ENCODE results near the gene TESMIN.

The TESMIN gene

DNA sequence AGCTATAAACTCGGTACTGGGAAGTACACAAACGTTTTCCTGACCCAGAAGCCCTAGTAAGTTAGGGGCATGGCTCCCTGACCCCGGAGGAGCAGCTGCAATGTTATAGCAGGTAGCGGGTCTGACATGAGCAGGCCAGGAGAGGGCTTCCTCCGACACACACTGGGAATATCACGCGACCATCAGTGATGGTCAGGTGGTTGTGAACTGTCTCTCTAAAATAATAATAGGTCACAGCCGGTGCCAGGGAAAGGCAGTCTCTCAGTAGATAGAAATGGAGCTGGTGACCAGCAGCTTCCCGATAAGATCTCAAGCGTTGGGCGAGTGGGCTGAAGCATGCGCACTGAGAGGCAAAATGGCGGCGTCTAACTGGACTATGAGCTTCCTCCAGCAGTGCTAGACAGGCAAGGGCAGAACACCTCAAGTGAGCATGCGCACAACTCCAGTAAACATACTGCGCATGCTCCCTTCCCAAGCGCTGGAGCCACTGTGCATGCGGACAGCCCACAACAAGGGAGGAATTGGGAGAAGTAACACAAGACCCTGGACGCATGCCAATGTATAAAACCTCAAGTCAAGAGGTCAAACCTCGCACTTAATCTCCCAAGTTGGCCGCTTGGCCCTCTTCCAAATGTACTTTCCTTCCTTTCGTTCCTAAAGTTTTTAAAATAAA, 22.3 kb upstream of the TESMIN start:
- no peak for DNase-seq (ENCODE audit: low spot score)
- in situ Hi-C loops (cut with MboI; ENCODE audit: low pct_unique_long_range_greater_than_20kb, low sequenced_read_pairs, unreplicated experiment) = no loop called here
- TF ChIP-seq, protein P1, sequence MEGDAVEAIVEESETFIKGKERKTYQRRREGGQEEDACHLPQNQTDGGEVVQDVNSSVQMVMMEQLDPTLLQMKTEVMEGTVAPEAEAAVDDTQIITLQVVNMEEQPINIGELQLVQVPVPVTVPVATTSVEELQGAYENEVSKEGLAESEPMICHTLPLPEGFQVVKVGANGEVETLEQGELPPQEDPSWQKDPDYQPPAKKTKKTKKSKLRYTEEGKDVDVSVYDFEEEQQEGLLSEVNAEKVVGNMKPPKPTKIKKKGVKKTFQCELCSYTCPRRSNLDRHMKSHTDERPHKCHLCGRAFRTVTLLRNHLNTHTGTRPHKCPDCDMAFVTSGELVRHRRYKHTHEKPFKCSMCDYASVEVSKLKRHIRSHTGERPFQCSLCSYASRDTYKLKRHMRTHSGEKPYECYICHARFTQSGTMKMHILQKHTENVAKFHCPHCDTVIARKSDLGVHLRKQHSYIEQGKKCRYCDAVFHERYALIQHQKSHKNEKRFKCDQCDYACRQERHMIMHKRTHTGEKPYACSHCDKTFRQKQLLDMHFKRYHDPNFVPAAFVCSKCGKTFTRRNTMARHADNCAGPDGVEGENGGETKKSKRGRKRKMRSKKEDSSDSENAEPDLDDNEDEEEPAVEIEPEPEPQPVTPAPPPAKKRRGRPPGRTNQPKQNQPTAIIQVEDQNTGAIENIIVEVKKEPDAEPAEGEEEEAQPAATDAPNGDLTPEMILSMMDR (IDR thresholded peaks at IDR 0.05; ENCODE audit: extremely low read depth, insufficient read depth, missing control alignments) = no peak

DNA sequence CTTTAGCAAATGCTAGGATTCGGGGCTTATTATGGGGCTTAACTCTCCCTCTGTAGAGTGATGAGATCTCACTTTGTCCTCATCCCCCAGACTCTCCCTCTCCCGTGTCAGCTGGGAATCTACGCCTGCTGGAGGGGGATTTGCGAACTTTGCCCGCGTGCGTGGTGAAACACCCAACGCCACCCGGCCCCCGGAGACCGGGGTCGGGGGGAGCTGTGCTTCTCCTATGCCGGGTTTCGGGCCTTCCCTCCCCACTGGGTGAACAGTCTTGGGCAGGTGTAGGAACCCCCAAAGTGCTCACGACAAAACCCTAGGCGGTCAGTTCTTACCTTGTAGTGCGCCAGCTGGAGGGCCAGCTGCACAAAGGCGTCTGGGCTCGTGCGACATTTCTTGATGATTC, 21.6 kb upstream of the TESMIN start:
- in situ Hi-C loops (cut with MboI; ENCODE audit: low pct_unique_long_range_greater_than_20kb, low sequenced_read_pairs, unreplicated experiment) = no loop called here
- TF ChIP-seq, protein P1 (IDR thresholded peaks at IDR 0.05; ENCODE audit: extremely low read depth, insufficient read depth, missing control alignments) = no peak
- no peak for DNase-seq (ENCODE audit: low spot score)

GRCh38 chr11:68770781-68771180, 19.5 kb upstream of the TESMIN start:
- TF ChIP-seq, protein P1 (IDR thresholded peaks at IDR 0.05; ENCODE audit: extremely low read depth, insufficient read depth, missing control alignments) = no peak
- DNase-seq (ENCODE audit: low spot score) = no peak
- in situ Hi-C loops (cut with MboI; ENCODE audit: low pct_unique_long_range_greater_than_20kb, low sequenced_read_pairs, unreplicated experiment) = no loop called here

DNA sequence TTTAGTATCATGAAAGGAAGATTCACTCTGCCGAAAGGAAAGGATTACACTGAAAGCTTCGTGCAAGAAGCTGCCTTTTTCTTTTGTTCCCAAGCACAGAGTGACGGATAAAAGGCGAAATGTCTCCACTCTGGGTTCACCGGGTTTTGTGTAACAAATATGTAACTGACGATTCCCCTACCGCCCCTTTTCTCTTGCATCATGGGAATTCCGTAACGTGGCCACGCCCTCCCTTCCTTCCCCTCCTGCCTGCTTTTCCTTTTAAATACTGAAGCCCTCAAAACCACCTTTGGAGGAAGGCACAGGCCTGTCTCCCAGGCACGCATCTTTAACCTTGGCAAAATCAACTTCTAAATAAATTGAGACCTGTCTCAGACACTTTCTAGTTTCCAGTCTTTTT, 16.4 kb upstream of the TESMIN start:
- TF ChIP-seq, protein P1 (IDR thresholded peaks at IDR 0.05; ENCODE audit: extremely low read depth, insufficient read depth, missing control alignments) = no peak
- no peak for DNase-seq (ENCODE audit: low spot score)
- in situ Hi-C loops (cut with MboI; ENCODE audit: low pct_unique_long_range_greater_than_20kb, low sequenced_read_pairs, unreplicated experiment) = no loop called here

- no peak for DNase-seq (ENCODE audit: low spot score)
- in situ Hi-C loops (cut with MboI; ENCODE audit: low pct_unique_long_range_greater_than_20kb, low sequenced_read_pairs, unreplicated experiment) = no loop called here
- TF ChIP-seq, protein P1 (IDR thresholded peaks at IDR 0.05; ENCODE audit: extremely low read depth, insufficient read depth, missing control alignments) = no peak
These were observed 15.5 kb upstream of the TESMIN start for GRCh38 chr11:68766786-68767185.

- TF ChIP-seq, protein P1 (IDR thresholded peaks at IDR 0.05; ENCODE audit: extremely low read depth, insufficient read depth, missing control alignments) = no peak
- in situ Hi-C loops (cut with MboI; ENCODE audit: low pct_unique_long_range_greater_than_20kb, low sequenced_read_pairs, unreplicated experiment) = no loop called here
- DNase-seq (ENCODE audit: low spot score) = no peak
These were observed 13.4 kb upstream of the TESMIN start for GRCh38 chr11:68764746-68765145.

Measured in GM13977 (cell line).